Panc1 (cell line): ENCODE data around the gene RNF114.
"Not testable (repeated sequence)": the region's sequence is repeated elsewhere in the genome, so short reads cannot be mapped to it uniquely, and the experiment has no call there.

Source experiments
- POLR2AphosphoS5 ChIP-seq: IDR thresholded peaks from 2 replicates; pipeline ENCODE4 v1.6.1; 2012; ENCODE audit warnings: mild to moderate bottlenecking, low read depth, low read length, moderate library complexity
- SIN3A ChIP-seq: IDR thresholded peaks from 2 replicates; pipeline ENCODE4 v1.6.1; 2012; ENCODE audit warnings: low read depth, mild to moderate bottlenecking, low read length, moderate library complexity, borderline replicate concordance; ENCODE audit not compliant: insufficient read depth
- TCF7L2 ChIP-seq: IDR thresholded peaks from 2 replicates; pipeline ENCODE4 v1.6.1; 2011; ENCODE audit warnings: mild to moderate bottlenecking, low read depth, low read length, inconsistent platforms
- TF ChIP-seq, protein P1 (sequence below): fragments of 450-650 bp; IDR thresholded peaks from 2 replicates; pipeline ENCODE4 v1.5.1; 2017; ENCODE audit warnings: mild to moderate bottlenecking
- TF ChIP-seq, protein P2 (sequence below), 2 experiments: IDR thresholded peaks; 2 replicates each; pipeline ENCODE4 v1.6.1; 2011 to 2012; ENCODE audit warnings: low read depth in 2 of 2, control low read depth in 1 of 2, low read length in 1 of 2, mild to moderate bottlenecking in 1 of 2, moderate library complexity in 1 of 2; ENCODE audit not compliant: insufficient read depth in 1 of 2

DNA sequence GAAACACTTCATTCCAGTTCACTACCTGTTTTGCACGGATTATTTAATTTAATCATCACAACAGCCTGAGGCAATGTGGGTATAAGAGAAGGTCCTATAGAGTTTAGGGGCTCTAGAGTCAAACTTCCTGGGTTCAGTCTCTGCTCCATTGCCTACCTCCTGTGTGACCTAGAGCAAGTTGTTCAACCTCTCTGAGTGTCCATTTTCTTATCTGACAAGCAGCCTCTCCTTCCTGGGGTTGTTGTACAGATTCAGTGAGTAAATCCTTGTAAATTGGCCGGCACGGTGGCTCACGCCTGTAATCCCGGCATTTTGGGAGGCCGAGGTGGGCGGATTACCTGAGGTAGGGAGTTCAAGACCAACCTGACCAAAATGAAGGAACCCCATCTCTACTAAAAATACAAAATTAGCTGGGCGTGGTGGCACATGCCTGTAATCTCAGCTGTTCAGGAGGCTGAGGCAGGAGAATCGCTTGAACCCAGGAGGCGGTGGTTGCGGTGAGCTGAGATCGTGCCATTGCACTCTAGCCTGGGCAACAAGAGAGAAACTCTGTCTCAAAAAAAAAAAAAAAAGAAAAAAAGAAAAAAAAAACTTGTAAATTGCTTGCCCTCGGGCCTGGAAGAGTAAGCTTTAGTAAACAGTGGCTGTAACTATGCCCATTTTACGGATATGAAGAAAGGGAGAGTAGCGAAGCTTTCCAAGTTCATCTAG, 62.4 kb downstream of the RNF114 start:
- TF ChIP-seq, protein P1, sequence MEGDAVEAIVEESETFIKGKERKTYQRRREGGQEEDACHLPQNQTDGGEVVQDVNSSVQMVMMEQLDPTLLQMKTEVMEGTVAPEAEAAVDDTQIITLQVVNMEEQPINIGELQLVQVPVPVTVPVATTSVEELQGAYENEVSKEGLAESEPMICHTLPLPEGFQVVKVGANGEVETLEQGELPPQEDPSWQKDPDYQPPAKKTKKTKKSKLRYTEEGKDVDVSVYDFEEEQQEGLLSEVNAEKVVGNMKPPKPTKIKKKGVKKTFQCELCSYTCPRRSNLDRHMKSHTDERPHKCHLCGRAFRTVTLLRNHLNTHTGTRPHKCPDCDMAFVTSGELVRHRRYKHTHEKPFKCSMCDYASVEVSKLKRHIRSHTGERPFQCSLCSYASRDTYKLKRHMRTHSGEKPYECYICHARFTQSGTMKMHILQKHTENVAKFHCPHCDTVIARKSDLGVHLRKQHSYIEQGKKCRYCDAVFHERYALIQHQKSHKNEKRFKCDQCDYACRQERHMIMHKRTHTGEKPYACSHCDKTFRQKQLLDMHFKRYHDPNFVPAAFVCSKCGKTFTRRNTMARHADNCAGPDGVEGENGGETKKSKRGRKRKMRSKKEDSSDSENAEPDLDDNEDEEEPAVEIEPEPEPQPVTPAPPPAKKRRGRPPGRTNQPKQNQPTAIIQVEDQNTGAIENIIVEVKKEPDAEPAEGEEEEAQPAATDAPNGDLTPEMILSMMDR, result not testable (repeated sequence)
- not testable (repeated sequence) for TF ChIP-seq POLR2AphosphoS5, SIN3A, TCF7L2
- TF ChIP-seq, protein P2, sequence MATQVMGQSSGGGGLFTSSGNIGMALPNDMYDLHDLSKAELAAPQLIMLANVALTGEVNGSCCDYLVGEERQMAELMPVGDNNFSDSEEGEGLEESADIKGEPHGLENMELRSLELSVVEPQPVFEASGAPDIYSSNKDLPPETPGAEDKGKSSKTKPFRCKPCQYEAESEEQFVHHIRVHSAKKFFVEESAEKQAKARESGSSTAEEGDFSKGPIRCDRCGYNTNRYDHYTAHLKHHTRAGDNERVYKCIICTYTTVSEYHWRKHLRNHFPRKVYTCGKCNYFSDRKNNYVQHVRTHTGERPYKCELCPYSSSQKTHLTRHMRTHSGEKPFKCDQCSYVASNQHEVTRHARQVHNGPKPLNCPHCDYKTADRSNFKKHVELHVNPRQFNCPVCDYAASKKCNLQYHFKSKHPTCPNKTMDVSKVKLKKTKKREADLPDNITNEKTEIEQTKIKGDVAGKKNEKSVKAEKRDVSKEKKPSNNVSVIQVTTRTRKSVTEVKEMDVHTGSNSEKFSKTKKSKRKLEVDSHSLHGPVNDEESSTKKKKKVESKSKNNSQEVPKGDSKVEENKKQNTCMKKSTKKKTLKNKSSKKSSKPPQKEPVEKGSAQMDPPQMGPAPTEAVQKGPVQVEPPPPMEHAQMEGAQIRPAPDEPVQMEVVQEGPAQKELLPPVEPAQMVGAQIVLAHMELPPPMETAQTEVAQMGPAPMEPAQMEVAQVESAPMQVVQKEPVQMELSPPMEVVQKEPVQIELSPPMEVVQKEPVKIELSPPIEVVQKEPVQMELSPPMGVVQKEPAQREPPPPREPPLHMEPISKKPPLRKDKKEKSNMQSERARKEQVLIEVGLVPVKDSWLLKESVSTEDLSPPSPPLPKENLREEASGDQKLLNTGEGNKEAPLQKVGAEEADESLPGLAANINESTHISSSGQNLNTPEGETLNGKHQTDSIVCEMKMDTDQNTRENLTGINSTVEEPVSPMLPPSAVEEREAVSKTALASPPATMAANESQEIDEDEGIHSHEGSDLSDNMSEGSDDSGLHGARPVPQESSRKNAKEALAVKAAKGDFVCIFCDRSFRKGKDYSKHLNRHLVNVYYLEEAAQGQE (IDR thresholded peaks at IDR 0.05; ENCODE audit: insufficient read depth in 1 of 2, low read depth in 2 of 2, low read length in 1 of 2), result not testable (repeated sequence)
